PC-9 (cell line): ENCODE measurements around the gene ATP1A3.

Source experiments
- EZH2 ChIP-seq: fragments of 200-600 bp; sonication (generic); IDR thresholded peaks from 2 replicates; pipeline ENCODE4 v1.8.0; 2017; ENCODE audit warnings: antibody characterized with exemption, low read depth
- TF ChIP-seq, protein P1 (sequence below): fragments of 200-600 bp; sonication (generic); conservative IDR thresholded peaks from 2 replicates; pipeline ENCODE4 v1.6.1; 2017; ENCODE audit warnings: mixed run types, antibody characterized with exemption, mild to moderate bottlenecking, moderate library complexity

DNA sequence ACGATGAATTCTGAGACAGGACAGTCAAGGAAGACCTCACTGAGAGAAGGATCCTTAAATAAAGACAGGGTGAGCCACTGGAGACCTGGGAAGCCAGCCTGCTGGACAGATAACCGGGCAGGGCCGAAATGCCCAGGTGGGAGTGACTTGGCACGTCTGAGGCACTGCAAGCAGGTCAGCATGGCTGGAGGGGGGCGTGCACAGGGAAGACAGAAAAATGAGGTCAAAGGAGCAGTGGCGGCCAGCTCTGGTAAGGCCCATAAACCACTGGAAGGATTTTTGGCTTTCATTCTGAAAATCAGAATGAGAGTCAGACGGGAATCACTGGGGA, 5.8 kb upstream of the ATP1A3 start:
- TF ChIP-seq, protein P1, sequence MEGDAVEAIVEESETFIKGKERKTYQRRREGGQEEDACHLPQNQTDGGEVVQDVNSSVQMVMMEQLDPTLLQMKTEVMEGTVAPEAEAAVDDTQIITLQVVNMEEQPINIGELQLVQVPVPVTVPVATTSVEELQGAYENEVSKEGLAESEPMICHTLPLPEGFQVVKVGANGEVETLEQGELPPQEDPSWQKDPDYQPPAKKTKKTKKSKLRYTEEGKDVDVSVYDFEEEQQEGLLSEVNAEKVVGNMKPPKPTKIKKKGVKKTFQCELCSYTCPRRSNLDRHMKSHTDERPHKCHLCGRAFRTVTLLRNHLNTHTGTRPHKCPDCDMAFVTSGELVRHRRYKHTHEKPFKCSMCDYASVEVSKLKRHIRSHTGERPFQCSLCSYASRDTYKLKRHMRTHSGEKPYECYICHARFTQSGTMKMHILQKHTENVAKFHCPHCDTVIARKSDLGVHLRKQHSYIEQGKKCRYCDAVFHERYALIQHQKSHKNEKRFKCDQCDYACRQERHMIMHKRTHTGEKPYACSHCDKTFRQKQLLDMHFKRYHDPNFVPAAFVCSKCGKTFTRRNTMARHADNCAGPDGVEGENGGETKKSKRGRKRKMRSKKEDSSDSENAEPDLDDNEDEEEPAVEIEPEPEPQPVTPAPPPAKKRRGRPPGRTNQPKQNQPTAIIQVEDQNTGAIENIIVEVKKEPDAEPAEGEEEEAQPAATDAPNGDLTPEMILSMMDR, result no peak
- TF ChIP-seq EZH2, result no peak
